Measurements from ENCODE around the gene RNF150.

The RNF150 gene

DNA sequence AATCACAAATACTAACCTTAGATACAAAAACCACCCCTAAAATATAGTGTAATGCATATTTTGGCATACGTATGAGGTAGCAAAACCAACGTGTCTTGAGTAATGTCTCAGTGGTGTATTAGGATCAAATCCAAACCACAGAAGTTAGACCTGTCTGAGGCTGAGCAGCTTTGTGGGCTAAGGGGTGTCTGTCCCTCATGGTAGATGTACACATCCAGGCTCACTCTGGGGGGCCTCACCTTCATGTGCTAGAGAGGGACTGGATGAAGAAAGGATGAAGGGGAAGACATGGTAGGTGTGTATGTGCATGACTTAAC lies 189.1 kb downstream of the RNF150 start:
- H3K4me3 Mint-ChIP-seq, result no peak overlapping the region
- H3K27me3 Mint-ChIP-seq (ENCODE audit: low read depth, poor library complexity), result no peaks in the 10 kb centered on the region
- H3K9me3 Mint-ChIP-seq, result no peaks in the 10 kb centered on the region
- TF ChIP-seq, protein P1, sequence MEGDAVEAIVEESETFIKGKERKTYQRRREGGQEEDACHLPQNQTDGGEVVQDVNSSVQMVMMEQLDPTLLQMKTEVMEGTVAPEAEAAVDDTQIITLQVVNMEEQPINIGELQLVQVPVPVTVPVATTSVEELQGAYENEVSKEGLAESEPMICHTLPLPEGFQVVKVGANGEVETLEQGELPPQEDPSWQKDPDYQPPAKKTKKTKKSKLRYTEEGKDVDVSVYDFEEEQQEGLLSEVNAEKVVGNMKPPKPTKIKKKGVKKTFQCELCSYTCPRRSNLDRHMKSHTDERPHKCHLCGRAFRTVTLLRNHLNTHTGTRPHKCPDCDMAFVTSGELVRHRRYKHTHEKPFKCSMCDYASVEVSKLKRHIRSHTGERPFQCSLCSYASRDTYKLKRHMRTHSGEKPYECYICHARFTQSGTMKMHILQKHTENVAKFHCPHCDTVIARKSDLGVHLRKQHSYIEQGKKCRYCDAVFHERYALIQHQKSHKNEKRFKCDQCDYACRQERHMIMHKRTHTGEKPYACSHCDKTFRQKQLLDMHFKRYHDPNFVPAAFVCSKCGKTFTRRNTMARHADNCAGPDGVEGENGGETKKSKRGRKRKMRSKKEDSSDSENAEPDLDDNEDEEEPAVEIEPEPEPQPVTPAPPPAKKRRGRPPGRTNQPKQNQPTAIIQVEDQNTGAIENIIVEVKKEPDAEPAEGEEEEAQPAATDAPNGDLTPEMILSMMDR (IDR thresholded peaks at IDR 0.05), result no peak
- no peak for DNase-seq
- H3K27ac Mint-ChIP-seq, result no peak overlapping the region
- H3K36me3 Mint-ChIP-seq (ENCODE audit: low read depth), result no peaks in the 10 kb centered on the region
- no peaks in the 10 kb centered on the region for H3K4me1 Mint-ChIP-seq

DNA sequence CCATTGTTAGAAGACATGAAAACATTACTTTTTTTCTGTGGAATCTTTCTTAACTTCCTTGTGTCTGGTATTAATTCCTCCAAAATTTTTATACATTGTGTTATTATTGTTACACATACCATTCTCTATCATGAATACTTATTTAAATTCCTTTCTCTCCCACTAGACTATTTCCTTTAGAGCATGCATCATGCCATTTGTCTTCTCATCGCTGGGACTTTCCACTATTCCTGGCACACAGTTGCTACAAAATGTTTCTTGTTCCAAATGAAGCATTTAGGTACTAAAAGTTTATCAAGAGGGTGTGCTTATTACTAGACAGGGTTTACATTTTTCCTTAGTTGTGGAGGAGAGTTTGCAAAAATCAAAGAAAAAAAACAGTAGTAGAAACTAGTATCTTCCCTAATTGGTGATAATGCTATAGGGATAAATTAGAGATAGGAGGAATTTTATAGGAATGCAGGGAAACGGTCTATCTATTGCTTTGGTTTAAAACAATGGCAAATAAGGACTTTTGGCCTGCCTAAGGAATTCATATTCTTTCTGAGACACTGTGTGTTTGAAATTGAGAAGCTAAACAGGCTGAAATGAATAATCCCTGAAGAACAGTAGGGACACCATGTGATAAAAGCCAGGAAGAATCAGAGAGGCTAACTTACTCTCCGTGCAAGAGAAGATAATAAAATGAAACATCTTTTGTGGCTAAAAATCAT lies 189.6 kb downstream of the RNF150 start:
- H3K36me3 Mint-ChIP-seq (ENCODE audit: low read depth), result no peaks in the 10 kb centered on the region
- no peak for DNase-seq
- no peak overlapping the region for H3K27ac Mint-ChIP-seq
- H3K27me3 Mint-ChIP-seq (ENCODE audit: low read depth, poor library complexity), result no peaks in the 10 kb centered on the region
- TF ChIP-seq, protein P1 (IDR thresholded peaks at IDR 0.05), result no peak
- no peak overlapping the region for H3K4me3 Mint-ChIP-seq
- H3K4me1 Mint-ChIP-seq, result no peaks in the 10 kb centered on the region
- no peaks in the 10 kb centered on the region for H3K9me3 Mint-ChIP-seq

DNA sequence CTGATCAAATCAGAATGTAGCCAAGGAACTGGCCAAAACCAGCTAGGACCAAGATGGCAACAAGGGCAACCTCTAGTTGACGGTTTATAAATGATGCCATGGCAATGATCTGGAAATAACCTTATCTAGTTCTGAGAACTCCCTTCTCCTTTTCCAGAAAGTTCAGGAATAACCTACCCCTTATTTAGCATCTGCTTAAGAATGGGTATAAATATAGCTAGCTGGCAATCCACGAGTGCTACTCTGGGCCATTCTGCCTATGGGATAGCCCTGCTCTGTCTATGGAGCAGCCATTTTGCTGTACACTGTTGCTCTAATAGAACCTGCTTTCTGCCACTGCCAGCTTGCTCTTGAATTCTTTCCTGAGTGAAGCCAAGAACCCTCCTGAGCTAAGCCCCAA lies 192.7 kb downstream of the RNF150 start:
- H3K4me1 Mint-ChIP-seq, result no peaks in the 10 kb centered on the region
- H3K27ac Mint-ChIP-seq, result no peak overlapping the region
- no peaks in the 10 kb centered on the region for H3K9me3 Mint-ChIP-seq
- no peaks in the 10 kb centered on the region for H3K27me3 Mint-ChIP-seq (ENCODE audit: low read depth, poor library complexity)
- no peak overlapping the region for H3K4me3 Mint-ChIP-seq
- TF ChIP-seq, protein P1 (IDR thresholded peaks at IDR 0.05), result no peak
- no peak for DNase-seq
- H3K36me3 Mint-ChIP-seq (ENCODE audit: low read depth), result no peaks in the 10 kb centered on the region

DNA sequence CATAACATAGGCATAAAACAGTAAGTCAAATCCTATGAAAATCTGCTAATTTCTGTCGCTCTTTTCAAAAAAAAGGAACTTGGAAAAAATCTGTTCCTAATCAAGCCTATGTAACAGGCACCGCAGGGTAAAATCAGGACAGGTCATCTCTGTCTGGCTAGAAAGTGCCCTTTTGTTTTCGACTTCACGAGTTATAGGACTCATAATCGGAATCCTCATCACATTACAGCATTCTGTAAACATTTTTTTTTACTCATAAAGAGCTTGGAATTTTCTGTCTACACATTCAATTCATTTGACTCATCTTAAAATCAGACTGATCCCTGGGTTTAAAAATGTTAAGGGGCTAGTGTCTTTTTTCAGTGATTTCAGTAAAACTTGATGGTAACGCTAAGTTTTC lies 195.4 kb downstream of the RNF150 start:
- Mint-ChIP-seq H3K4me3 (no peak overlapping the region), H3K27ac (no peak overlapping the region), H3K27me3 (ENCODE audit: low read depth, poor library complexity) (no peaks in the 10 kb centered on the region), H3K36me3 (ENCODE audit: low read depth) (no peaks in the 10 kb centered on the region), H3K4me1 (peaks cover 3% of the 10 kb centered on the region), H3K9me3 (no peaks in the 10 kb centered on the region)
- TF ChIP-seq, protein P1 (IDR thresholded peaks at IDR 0.05), result no peak
- no peak for DNase-seq

DNA sequence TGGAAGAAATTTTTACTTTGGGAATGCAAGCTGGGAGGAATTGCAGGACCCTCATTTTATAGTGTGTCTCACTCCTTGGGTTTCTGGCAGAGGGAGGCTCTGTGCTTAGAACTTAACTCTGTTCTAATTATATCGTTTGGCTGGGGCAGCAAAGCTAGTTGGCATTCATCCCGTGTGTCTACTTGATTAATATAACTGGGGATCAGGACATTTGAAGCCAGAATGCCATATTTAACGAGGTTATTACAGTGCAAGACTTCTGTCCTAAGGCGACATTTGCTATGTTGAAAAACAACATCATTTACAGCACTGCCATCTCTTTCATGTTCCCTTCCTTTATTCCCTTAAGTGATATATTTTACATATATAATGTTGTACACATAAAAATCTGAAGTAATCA lies 198.0 kb downstream of the RNF150 start:
- TF ChIP-seq, protein P1 (IDR thresholded peaks at IDR 0.05), result no peak
- H3K27ac Mint-ChIP-seq, result no peak overlapping the region
- H3K36me3 Mint-ChIP-seq (ENCODE audit: low read depth), result no peaks in the 10 kb centered on the region
- H3K4me1 Mint-ChIP-seq, result peaks cover 17% of the 10 kb centered on the region
- H3K27me3 Mint-ChIP-seq (ENCODE audit: low read depth, poor library complexity), result no peaks in the 10 kb centered on the region
- H3K9me3 Mint-ChIP-seq, result no peaks in the 10 kb centered on the region
- H3K4me3 Mint-ChIP-seq, result no peak overlapping the region
- DNase-seq, result no peak

DNA sequence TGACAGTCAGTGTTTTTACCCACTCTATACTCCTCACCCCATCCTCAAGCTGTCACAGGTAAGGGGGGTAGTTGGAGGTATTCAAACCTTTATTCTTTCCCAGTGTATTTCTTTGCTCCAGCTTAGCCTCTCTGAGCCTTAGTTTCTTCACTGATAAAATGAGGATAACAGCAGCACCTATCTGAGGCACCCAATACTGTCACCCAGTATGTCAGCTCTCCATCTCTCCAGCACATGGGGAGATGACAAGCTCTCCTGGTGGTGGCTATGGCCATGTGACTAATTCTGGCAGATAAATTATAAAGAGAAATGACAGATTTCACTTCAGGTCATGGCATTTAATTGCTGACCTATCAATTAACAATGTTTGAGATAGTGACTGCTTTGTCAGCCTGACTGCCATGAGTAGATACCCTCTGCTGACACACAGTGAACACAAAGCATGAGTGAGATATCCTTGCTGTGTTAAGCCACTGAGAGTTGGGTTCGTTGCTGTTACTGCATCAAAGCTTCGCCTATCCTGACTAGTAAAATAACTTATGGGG lies 200.7 kb downstream of the RNF150 start:
- Mint-ChIP-seq H3K27ac (no peak overlapping the region), H3K4me3 (no peak overlapping the region), H3K27me3 (ENCODE audit: low read depth, poor library complexity) (no peaks in the 10 kb centered on the region), H3K36me3 (ENCODE audit: low read depth) (no peaks in the 10 kb centered on the region), H3K4me1 (peaks cover 17% of the 10 kb centered on the region), H3K9me3 (no peaks in the 10 kb centered on the region)
- TF ChIP-seq, protein P1 (IDR thresholded peaks at IDR 0.05), result no peak
- DNase-seq, result no peak
